ENCODE measurements around the gene PLK3. TPM values are rescaled to one million over a fixed set of nuclear protein-coding genes. Genes with fewer than 3 reads are reported as not detected.

PLK3 gene
- polyA plus RNA-seq, 2 of the 4 experiments (the other 2 are of a cell fraction) = 11.2 to 12.6 TPM

DNA sequence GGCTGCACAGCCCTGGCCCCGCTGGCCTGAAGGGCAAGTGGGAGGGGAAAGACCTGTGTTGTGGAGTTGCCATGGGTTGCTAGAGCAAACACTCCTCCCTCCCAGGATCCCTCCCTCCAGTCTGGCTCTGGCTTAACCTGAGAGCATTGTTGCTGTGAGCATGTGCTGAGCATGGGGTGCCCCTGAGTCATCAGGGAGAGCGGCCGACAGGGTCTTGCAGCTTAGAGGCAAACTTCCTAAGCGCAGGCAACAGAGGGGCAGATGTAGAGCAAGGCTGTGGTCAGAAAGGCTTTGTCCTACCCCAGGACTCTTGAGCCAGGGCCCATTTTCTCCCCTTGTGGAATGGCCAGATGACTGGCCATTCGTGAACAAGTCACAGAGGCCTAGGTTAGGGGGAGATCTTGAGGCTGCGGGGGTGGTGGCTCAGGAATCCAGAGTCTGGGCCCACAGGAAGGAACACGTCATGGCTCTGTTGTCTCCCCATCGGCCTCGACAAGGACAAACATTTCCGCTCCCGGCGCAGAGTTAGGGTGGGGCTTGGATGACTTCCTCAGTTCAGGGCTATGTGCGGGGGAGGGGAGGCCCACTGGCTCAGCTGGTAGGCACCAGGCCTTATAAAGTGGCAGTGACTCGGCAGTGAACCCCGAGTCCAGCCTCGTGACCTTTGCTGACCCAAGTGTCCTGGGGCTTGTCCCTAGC, 7.3 kb downstream of the PLK3 start (continued):
- no peak for TF ChIP-seq NPAS2 (CRISPR knock-in tag; IDR thresholded peaks at IDR 0.05; ENCODE audit: borderline replicate concordance)
- no peak for TF ChIP-seq NR3C1 (IDR thresholded peaks at IDR 0.05)
- TF ChIP-seq, protein P1, sequence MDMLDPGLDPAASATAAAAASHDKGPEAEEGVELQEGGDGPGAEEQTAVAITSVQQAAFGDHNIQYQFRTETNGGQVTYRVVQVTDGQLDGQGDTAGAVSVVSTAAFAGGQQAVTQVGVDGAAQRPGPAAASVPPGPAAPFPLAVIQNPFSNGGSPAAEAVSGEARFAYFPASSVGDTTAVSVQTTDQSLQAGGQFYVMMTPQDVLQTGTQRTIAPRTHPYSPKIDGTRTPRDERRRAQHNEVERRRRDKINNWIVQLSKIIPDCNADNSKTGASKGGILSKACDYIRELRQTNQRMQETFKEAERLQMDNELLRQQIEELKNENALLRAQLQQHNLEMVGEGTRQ (IDR thresholded peaks at IDR 0.05) = no peak
- no peak for TF ChIP-seq MAZ (IDR thresholded peaks at IDR 0.05; ENCODE audit: borderline replicate concordance, low read depth, low read length)
- TF ChIP-seq POLR2A (IDR thresholded peaks at IDR 0.05; ENCODE audit: low read length) = no peak; the same call in 1 of the 2 replicates
- TF ChIP-seq, protein P2, sequence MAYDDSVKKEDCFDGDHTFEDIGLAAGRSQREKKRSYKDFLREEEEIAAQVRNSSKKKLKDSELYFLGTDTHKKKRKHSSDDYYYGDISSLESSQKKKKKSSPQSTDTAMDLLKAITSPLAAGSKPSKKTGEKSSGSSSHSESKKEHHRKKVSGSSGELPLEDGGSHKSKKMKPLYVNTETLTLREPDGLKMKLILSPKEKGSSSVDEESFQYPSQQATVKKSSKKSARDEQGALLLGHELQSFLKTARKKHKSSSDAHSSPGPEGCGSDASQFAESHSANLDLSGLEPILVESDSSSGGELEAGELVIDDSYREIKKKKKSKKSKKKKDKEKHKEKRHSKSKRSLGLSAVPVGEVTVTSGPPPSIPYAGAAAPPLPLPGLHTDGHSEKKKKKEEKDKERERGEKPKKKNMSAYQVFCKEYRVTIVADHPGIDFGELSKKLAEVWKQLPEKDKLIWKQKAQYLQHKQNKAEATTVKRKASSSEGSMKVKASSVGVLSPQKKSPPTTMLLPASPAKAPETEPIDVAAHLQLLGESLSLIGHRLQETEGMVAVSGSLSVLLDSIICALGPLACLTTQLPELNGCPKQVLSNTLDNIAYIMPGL (CRISPR knock-in tag; IDR thresholded peaks at IDR 0.05; ENCODE audit: borderline replicate concordance) = no peak
- TF ChIP-seq SMC3 (IDR thresholded peaks at IDR 0.05) = no peak
- peak; percentile 72; the same call in 1 of the 2 replicates for TF ChIP-seq ESRRA (IDR thresholded peaks at IDR 0.05; ENCODE audit: borderline replicate concordance, low read length)
- TF ChIP-seq, protein P3, sequence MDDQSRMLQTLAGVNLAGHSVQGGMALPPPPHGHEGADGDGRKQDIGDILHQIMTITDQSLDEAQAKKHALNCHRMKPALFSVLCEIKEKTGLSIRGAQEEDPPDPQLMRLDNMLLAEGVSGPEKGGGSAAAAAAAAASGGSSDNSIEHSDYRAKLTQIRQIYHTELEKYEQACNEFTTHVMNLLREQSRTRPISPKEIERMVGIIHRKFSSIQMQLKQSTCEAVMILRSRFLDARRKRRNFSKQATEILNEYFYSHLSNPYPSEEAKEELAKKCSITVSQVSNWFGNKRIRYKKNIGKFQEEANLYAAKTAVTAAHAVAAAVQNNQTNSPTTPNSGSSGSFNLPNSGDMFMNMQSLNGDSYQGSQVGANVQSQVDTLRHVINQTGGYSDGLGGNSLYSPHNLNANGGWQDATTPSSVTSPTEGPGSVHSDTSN (IDR thresholded peaks at IDR 0.05) = peak; percentile 74
- peak; percentile 47; the same call in 1 of the 2 replicates for TF ChIP-seq TP53 (CRISPR knock-in tag; IDR thresholded peaks at IDR 0.05)
- peak in 1 of 2 experiments; percentile 3; a peak in 1 of 4 replicates for TF ChIP-seq CEBPB (IDR thresholded peaks at IDR 0.05)
- TF ChIP-seq, protein P4, sequence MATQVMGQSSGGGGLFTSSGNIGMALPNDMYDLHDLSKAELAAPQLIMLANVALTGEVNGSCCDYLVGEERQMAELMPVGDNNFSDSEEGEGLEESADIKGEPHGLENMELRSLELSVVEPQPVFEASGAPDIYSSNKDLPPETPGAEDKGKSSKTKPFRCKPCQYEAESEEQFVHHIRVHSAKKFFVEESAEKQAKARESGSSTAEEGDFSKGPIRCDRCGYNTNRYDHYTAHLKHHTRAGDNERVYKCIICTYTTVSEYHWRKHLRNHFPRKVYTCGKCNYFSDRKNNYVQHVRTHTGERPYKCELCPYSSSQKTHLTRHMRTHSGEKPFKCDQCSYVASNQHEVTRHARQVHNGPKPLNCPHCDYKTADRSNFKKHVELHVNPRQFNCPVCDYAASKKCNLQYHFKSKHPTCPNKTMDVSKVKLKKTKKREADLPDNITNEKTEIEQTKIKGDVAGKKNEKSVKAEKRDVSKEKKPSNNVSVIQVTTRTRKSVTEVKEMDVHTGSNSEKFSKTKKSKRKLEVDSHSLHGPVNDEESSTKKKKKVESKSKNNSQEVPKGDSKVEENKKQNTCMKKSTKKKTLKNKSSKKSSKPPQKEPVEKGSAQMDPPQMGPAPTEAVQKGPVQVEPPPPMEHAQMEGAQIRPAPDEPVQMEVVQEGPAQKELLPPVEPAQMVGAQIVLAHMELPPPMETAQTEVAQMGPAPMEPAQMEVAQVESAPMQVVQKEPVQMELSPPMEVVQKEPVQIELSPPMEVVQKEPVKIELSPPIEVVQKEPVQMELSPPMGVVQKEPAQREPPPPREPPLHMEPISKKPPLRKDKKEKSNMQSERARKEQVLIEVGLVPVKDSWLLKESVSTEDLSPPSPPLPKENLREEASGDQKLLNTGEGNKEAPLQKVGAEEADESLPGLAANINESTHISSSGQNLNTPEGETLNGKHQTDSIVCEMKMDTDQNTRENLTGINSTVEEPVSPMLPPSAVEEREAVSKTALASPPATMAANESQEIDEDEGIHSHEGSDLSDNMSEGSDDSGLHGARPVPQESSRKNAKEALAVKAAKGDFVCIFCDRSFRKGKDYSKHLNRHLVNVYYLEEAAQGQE (IDR thresholded peaks at IDR 0.05) = no peak
- TF ChIP-seq EP300 (IDR thresholded peaks at IDR 0.05) = peak in 1 of 2 experiments; percentile 64; a peak in 2 of 5 replicates
- TF ChIP-seq MYC (IDR thresholded peaks at IDR 0.05; ENCODE audit: borderline replicate concordance, low read length) = peak; percentile 54; the same call in 1 of the 2 replicates
- peak; percentile 55 for TF ChIP-seq JUNB (IDR thresholded peaks at IDR 0.05)
- TF ChIP-seq CHD4 (IDR thresholded peaks at IDR 0.05; ENCODE audit: borderline replicate concordance) = no peak
- TF ChIP-seq, protein P5, sequence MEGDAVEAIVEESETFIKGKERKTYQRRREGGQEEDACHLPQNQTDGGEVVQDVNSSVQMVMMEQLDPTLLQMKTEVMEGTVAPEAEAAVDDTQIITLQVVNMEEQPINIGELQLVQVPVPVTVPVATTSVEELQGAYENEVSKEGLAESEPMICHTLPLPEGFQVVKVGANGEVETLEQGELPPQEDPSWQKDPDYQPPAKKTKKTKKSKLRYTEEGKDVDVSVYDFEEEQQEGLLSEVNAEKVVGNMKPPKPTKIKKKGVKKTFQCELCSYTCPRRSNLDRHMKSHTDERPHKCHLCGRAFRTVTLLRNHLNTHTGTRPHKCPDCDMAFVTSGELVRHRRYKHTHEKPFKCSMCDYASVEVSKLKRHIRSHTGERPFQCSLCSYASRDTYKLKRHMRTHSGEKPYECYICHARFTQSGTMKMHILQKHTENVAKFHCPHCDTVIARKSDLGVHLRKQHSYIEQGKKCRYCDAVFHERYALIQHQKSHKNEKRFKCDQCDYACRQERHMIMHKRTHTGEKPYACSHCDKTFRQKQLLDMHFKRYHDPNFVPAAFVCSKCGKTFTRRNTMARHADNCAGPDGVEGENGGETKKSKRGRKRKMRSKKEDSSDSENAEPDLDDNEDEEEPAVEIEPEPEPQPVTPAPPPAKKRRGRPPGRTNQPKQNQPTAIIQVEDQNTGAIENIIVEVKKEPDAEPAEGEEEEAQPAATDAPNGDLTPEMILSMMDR (IDR thresholded peaks at IDR 0.05) = no peak
- TF ChIP-seq, protein P6, sequence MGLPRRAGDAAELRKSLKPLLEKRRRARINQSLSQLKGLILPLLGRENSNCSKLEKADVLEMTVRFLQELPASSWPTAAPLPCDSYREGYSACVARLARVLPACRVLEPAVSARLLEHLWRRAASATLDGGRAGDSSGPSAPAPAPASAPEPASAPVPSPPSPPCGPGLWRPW (IDR thresholded peaks at IDR 0.05) = no peak
- TF ChIP-seq, protein P7, sequence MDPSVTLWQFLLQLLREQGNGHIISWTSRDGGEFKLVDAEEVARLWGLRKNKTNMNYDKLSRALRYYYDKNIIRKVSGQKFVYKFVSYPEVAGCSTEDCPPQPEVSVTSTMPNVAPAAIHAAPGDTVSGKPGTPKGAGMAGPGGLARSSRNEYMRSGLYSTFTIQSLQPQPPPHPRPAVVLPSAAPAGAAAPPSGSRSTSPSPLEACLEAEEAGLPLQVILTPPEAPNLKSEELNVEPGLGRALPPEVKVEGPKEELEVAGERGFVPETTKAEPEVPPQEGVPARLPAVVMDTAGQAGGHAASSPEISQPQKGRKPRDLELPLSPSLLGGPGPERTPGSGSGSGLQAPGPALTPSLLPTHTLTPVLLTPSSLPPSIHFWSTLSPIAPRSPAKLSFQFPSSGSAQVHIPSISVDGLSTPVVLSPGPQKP (IDR thresholded peaks at IDR 0.05; ENCODE audit: low read depth, low read length) = no peak
- no peak for TF ChIP-seq RCOR1 (IDR thresholded peaks at IDR 0.05; ENCODE audit: low read depth, low read length)
- TF ChIP-seq HEYL (CRISPR knock-in tag; IDR thresholded peaks at IDR 0.05) = no peak
- TF ChIP-seq ZSCAN20 (CRISPR knock-in tag; IDR thresholded peaks at IDR 0.05) = 0 out of 2 replicates have a peak, but pooled peaks have one; percentile 68
- TF ChIP-seq KDM1A (IDR thresholded peaks at IDR 0.05; ENCODE audit: low read depth) = no peak
- no peak for TF ChIP-seq HDAC2 (IDR thresholded peaks at IDR 0.05)
- TF ChIP-seq MAFK (IDR thresholded peaks at IDR 0.05; ENCODE audit: partially characterized antibody) = no peak
- TF ChIP-seq HOXA7 (CRISPR knock-in tag; IDR thresholded peaks at IDR 0.05) = 0 out of 2 replicates have a peak, but pooled peaks have one; percentile 6
- TF ChIP-seq, protein P8, sequence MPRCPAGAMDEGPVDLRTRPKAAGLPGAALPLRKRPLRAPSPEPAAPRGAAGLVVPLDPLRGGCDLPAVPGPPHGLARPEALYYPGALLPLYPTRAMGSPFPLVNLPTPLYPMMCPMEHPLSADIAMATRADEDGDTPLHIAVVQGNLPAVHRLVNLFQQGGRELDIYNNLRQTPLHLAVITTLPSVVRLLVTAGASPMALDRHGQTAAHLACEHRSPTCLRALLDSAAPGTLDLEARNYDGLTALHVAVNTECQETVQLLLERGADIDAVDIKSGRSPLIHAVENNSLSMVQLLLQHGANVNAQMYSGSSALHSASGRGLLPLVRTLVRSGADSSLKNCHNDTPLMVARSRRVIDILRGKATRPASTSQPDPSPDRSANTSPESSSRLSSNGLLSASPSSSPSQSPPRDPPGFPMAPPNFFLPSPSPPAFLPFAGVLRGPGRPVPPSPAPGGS (IDR thresholded peaks at IDR 0.05) = no peak
- TF ChIP-seq FOSB (CRISPR knock-in tag; IDR thresholded peaks at IDR 0.05) = peak; percentile 81; the same call in 1 of the 2 replicates
- peak; percentile 59; the same call in 1 of the 2 replicates for TF ChIP-seq HOXB5 (CRISPR knock-in tag; IDR thresholded peaks at IDR 0.05)
- TF ChIP-seq RFX5 (IDR thresholded peaks at IDR 0.05) = peak; percentile 94
